HCT116 (cell line): ENCODE data around the gene CAMK2D. TPM values are rescaled to one million over a fixed set of nuclear protein-coding genes. Genes with fewer than 3 reads are reported as not detected.
"Not testable (repeated sequence)": the region's sequence is repeated elsewhere in the genome, so short reads cannot be mapped to it uniquely, and the experiment has no call there.

Experiments used
- ATAC-seq: fragments of 200-7000 bp; cut with Tn5 transposase; 2 replicates; pipeline ENCODE4 v1.9.1; 2020; ENCODE audit warnings: mild to moderate bottlenecking, moderate library complexity
- BruUV-seq: library from RNA; stranded (reverse); fragments of 400-500 nt; replicated peaks from 2 replicates; lab custom pipeline; 2021; lab: Mats Ljungman, UMichigan
- CTCF ChIA-PET: fragments of 300-600 bp; sonication (Branson Sonifier 250); formaldehyde crosslinking; loops from one replicate; lab custom pipeline; 2021; ENCODE audit warnings: antibody characterized with exemption; lab: Charles Lee
- POLR2A ChIA-PET: fragments of 300-600, 350-600 bp; sonication (Branson Sonifier 250); formaldehyde crosslinking; loops from one replicate; lab custom pipeline; 2021; ENCODE audit warnings: antibody characterized with exemption; lab: Charles Lee
- RAD21 ChIA-PET, 2 experiments: fragments of 300-600 bp; sonication (Branson Sonifier 250); formaldehyde crosslinking; loops; one replicate each; lab custom pipeline; 2023; ENCODE audit warnings: low total read pairs in 2 of 2; ENCODE audit not compliant: uncharacterized antibody in 2 of 2, unreplicated experiment in 2 of 2, low non-redundant PET in 1 of 2; lab: Charles Lee
- DNase-seq: peaks from one replicate; pipeline ENCODE4 v3.0.0-alpha.2; 2010; ENCODE audit warnings: low read depth, low spot score
- H2AFZ ChIP-seq: fragments of 200-600 bp; shearing (Covaris generic), sonication (generic); 2 replicates; pipeline ENCODE4 v1.6.1; 2017; ENCODE audit warnings: low read depth, mixed run types, mixed read lengths, antibody characterized with exemption, low read length; ENCODE audit not compliant: poor library complexity, severe bottlenecking
- H3K27ac ChIP-seq: 2 replicates; pipeline ENCODE4 v1.5.1; 2012; ENCODE audit warnings: low read depth, low read length
- H3K27me3 ChIP-seq: fragments of 200-600 bp; sonication (generic); 2 replicates; pipeline ENCODE4 v1.6.1; 2016; ENCODE audit warnings: mixed run types, low read length, mixed read lengths; ENCODE audit not compliant: insufficient read depth
- H3K36me3 ChIP-seq, 2 experiments: fragments of 200-500 bp in 1 of 2; fragments of 200-600 bp in 1 of 2; sonication (Bioruptor generic) in 1 of 2; sonication (generic) in 1 of 2; 2 replicates each; pipeline versions ENCODE4 v1.5.1 to v1.6.1; 2014 to 2016; ENCODE audit warnings: low read length in 2 of 2, inconsistent platforms in 1 of 2, mixed read lengths in 1 of 2, mixed run types in 1 of 2; ENCODE audit not compliant: insufficient read depth in 2 of 2, control insufficient read depth in 1 of 2
- H3K4me1 ChIP-seq, 2 experiments: fragments of 200-600 bp in 1 of 2; sonication (generic) in 1 of 2; 2 replicates each; pipeline versions ENCODE4 v1.5.1 to v1.6.1; 2012 to 2017; ENCODE audit warnings: low read length in 2 of 2, inconsistent platforms in 1 of 2, mild to moderate bottlenecking in 1 of 2, mixed read lengths in 1 of 2, mixed run types in 1 of 2, moderate library complexity in 1 of 2; ENCODE audit not compliant: insufficient read depth in 2 of 2, control insufficient read depth in 1 of 2
- H3K4me2 ChIP-seq: fragments of 200-600 bp; sonication (generic); 2 replicates; pipeline ENCODE4 v1.6.1; 2017; ENCODE audit warnings: mixed run types, low read length, mixed read lengths
- H3K4me3 ChIP-seq, 2 experiments: fragments of 200-600 bp in 1 of 2; sonication (generic) in 1 of 2; replicated peaks in 1 of 2; 2 replicates each; pipeline ENCODE4 v1.5.1; 2011 to 2016; ENCODE audit warnings: low read length in 2 of 2, control low read depth in 1 of 2, low read depth in 1 of 2, mild to moderate bottlenecking in 1 of 2, mixed read lengths in 1 of 2, mixed run types in 1 of 2
- H3K79me2 ChIP-seq: fragments of 200-600 bp; sonication (generic); 2 replicates; pipeline ENCODE4 v1.6.1; 2017; ENCODE audit warnings: mild to moderate bottlenecking, mixed run types, low read length, moderate library complexity, mixed read lengths; ENCODE audit not compliant: insufficient read depth
- H3K9ac ChIP-seq: fragments of 200-600 bp; sonication (generic); 2 replicates; pipeline ENCODE4 v1.6.1; 2016; ENCODE audit warnings: low read length, mixed read lengths
- H3K9me2 ChIP-seq: fragments of 200-600 bp; sonication (generic), shearing (Covaris generic); 2 replicates; pipeline ENCODE4 v1.6.1; 2017; ENCODE audit warnings: mixed run types, mild to moderate bottlenecking, moderate library complexity; ENCODE audit not compliant: insufficient read depth
- H3K9me3 ChIP-seq, 2 experiments: fragments of 200-500 bp in 1 of 2; fragments of 200-600 bp in 1 of 2; sonication (Bioruptor generic) in 1 of 2; sonication (generic) in 1 of 2; 2 replicates each; pipeline ENCODE4 v1.6.1; 2014 to 2017; ENCODE audit warnings: low read length in 2 of 2, mixed read lengths in 2 of 2, inconsistent platforms in 1 of 2, low read depth in 1 of 2, mild to moderate bottlenecking in 1 of 2, mixed run types in 1 of 2, moderate library complexity in 1 of 2; ENCODE audit not compliant: control insufficient read depth in 1 of 2, insufficient read depth in 1 of 2
- H4K20me1 ChIP-seq: fragments of 200-600 bp; sonication (generic), shearing (Covaris generic); 2 replicates; pipeline ENCODE4 v1.6.1; 2017; ENCODE audit warnings: mixed run types, mild to moderate bottlenecking, moderate library complexity; ENCODE audit not compliant: insufficient read depth
- CBX3 ChIP-seq: IDR thresholded peaks from 2 replicates; pipeline ENCODE4 v1.6.1; 2012; ENCODE audit warnings: low read depth
- CEBPB ChIP-seq: IDR thresholded peaks from 2 replicates; pipeline ENCODE4 v1.6.1; 2012; ENCODE audit warnings: low read depth
- EZH2 ChIP-seq: fragments of 200-600 bp; sonication (generic); IDR thresholded peaks from 2 replicates; pipeline ENCODE4 v1.6.1; 2017; ENCODE audit warnings: antibody characterized with exemption, mixed run types
- FOSL1 ChIP-seq: IDR thresholded peaks from 2 replicates; pipeline ENCODE4 v1.6.1; 2012; ENCODE audit warnings: low read depth
- POLR2A ChIP-seq: IDR thresholded peaks from 2 replicates; pipeline ENCODE4 v1.7.0; 2011; ENCODE audit warnings: borderline replicate concordance; ENCODE audit not compliant: insufficient read depth, insufficient read length; ENCODE audit errors: extremely low read depth
- POLR2AphosphoS5 ChIP-seq: IDR thresholded peaks from 2 replicates; pipeline ENCODE4 v1.6.1; 2011; ENCODE audit warnings: mild to moderate bottlenecking, low read depth, low read length, moderate library complexity
- SIN3A ChIP-seq: IDR thresholded peaks from 2 replicates; pipeline ENCODE4 v1.6.1; 2012; ENCODE audit warnings: low read depth
- SP1 ChIP-seq: IDR thresholded peaks from 2 replicates; pipeline ENCODE4 v1.6.1; 2012; ENCODE audit warnings: low read depth
- SRF ChIP-seq: IDR thresholded peaks from 2 replicates; pipeline ENCODE4 v1.6.1; 2012; ENCODE audit warnings: low read depth
- TCF7L2 ChIP-seq: IDR thresholded peaks from 2 replicates; pipeline ENCODE4 v1.7.0; 2011; ENCODE audit warnings: borderline replicate concordance, inconsistent platforms; ENCODE audit not compliant: insufficient read depth, insufficient read length; ENCODE audit errors: extremely low read depth
- YY1 ChIP-seq: IDR thresholded peaks from 2 replicates; pipeline ENCODE4 v1.6.1; 2011; ENCODE audit warnings: low read length, low read depth, moderate library complexity, mild to moderate bottlenecking; ENCODE audit not compliant: insufficient replicate concordance; ENCODE audit errors: extremely low read depth
- ZNF274 ChIP-seq: fragments of 200-500 bp; sonication (Bioruptor generic); IDR thresholded peaks from 2 replicates; pipeline ENCODE4 v1.6.1; 2014; ENCODE audit warnings: mild to moderate bottlenecking, low read depth, low read length, inconsistent platforms
- intact Hi-C: fragments of 100-400 bp; cut with micrococcal nuclease; formaldehyde crosslinking; loops from 2 replicates; pipeline ENCODE4 v1.10.0; 2022
- total RNA-seq: library from RNA; stranded (reverse); gene quantifications from one replicate; pipeline ENCODE4 v1.2.1, GENCODE V29; 2021; ENCODE audit not compliant: unreplicated experiment
- TF ChIP-seq, protein P1 (sequence below): IDR thresholded peaks from 2 replicates; pipeline ENCODE4 v1.6.1; 2011; ENCODE audit warnings: mild to moderate bottlenecking, low read length, moderate library complexity; ENCODE audit not compliant: insufficient replicate concordance; ENCODE audit errors: extremely low read depth

The CAMK2D gene
- total RNA-seq, 1 experiment from 2014 or later: 67.0 TPM

DNA sequence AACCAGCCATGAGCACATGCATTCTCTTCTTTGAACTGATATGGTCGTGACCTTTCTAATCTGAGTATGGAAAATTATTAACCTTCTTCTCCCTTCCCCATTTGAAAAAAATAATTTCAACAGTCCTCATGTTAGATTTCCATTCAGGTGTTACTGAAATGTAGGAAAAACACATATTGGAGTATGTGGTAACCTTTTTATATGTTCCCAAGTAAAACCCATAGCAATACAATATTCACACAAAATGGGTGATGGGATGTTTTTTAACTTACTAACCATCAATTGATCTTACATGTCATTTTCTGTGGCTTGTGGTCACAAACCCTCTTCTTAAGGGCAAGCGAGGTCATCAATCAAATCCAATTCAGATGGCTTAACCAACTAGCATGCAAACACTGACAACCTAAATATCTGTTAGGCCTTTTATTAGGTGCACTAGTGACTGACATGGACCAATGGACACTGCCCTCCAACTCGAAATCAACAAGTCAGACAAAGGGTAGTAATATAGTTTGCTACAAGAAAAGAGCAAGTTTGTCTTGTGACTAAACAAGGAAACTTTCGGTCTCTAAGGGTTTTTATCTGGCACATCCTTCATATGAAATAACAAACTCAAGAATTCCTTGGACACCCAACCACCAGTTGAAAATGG lies 74.3 kb downstream of the CAMK2D start:
- no peaks in the 10 kb centered on the region for H4K20me1 ChIP-seq
- no peak overlapping the region for H3K9ac ChIP-seq
- TF ChIP-seq POLR2A (no peak), FOSL1 (no peak), SRF (no peak), SIN3A (no peak), CEBPB (no peak), POLR2AphosphoS5 (no peak), EZH2 (no peak), TCF7L2 (no peak), SP1 (no peak), YY1 (no peak), ZNF274 (no peak), CBX3 (no peak)
- TF ChIP-seq, protein P1, sequence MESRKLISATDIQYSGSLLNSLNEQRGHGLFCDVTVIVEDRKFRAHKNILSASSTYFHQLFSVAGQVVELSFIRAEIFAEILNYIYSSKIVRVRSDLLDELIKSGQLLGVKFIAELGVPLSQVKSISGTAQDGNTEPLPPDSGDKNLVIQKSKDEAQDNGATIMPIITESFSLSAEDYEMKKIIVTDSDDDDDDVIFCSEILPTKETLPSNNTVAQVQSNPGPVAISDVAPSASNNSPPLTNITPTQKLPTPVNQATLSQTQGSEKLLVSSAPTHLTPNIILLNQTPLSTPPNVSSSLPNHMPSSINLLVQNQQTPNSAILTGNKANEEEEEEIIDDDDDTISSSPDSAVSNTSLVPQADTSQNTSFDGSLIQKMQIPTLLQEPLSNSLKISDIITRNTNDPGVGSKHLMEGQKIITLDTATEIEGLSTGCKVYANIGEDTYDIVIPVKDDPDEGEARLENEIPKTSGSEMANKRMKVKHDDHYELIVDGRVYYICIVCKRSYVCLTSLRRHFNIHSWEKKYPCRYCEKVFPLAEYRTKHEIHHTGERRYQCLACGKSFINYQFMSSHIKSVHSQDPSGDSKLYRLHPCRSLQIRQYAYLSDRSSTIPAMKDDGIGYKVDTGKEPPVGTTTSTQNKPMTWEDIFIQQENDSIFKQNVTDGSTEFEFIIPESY: no peak
- no peaks in the 10 kb centered on the region; a peak in 1 of 4 replicates for H3K4me1 ChIP-seq
- DNase-seq (no peak), ATAC-seq (no peak)
- H3K9me3 ChIP-seq: no peaks in the 10 kb centered on the region
- no TSS peak for BruUV-seq
- intact Hi-C loops: no loop called here
- RAD21 ChIA-PET: interaction anchor here in 1 of 2 experiments (0.6 kb wide), 1 partner anchor 31 kb away, joined by 3 read pairs; no protein-coding TSS in a partner anchor
- peaks cover 16% of the 10 kb centered on the region for H3K79me2 ChIP-seq
- H3K27me3 ChIP-seq: no peaks in the 10 kb centered on the region
- no peak overlapping the region for H3K4me3 ChIP-seq
- H3K4me2 ChIP-seq: no peak overlapping the region
- H2AFZ ChIP-seq: no peak overlapping the region
- H3K36me3 ChIP-seq: no peaks in the 10 kb centered on the region
- POLR2A ChIA-PET: no interaction called here
- H3K9me2 ChIP-seq: no peaks in the 10 kb centered on the region
- CTCF ChIA-PET: no interaction called here
- no peak overlapping the region for H3K27ac ChIP-seq

DNA sequence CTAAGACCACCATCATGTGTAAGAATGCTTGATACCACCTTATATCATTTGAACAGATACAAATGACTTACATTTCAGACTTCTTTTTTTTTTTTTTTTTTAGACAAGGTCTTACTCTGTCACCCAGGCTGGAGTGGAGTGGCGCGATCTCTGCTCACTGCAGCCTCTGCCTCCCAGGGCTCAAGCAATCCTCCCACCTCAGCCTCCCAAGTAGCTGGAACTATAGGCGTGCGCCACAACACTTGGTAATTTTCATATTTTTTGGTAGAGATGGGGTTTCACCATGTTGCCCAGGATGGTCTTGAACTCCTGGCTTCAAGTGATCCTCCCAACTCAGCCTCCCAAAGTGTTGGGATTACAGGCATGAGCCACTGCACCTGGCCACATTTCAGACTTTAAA lies 76.4 kb downstream of the CAMK2D start:
- POLR2A ChIA-PET, H3K4me3 ChIP-seq, H2AFZ ChIP-seq, H4K20me1 ChIP-seq, H3K4me1 ChIP-seq, H3K4me2 ChIP-seq, BruUV-seq, ATAC-seq, DNase-seq, intact Hi-C loops, H3K9ac ChIP-seq, H3K27me3 ChIP-seq, H3K9me3 ChIP-seq, H3K27ac ChIP-seq, H3K9me2 ChIP-seq, H3K36me3 ChIP-seq: not testable (repeated sequence)
- RAD21 ChIA-PET: interaction anchor here in 1 of 2 experiments (1.0 kb wide), 1 partner anchor 137 kb away, joined by 3 read pairs; no protein-coding TSS in a partner anchor
- CTCF ChIA-PET: interaction anchor here (1.0 kb wide), 1 partner anchor 16 kb away, joined by 3 read pairs; no protein-coding TSS in a partner anchor
- H3K79me2 ChIP-seq: peaks cover 21% of the 10 kb centered on the region
